ENCODE measurements around the gene MAVS. TPM values are rescaled to one million over a fixed set of nuclear protein-coding genes. Genes with fewer than 3 reads are reported as not detected.

The MAVS gene
- total RNA-seq, 2 experiments from 2014 or later: 23.2 to 25.9 TPM

GRCh38 chr20:3854462-3854871 lies 7.8 kb downstream of the MAVS start:
- Mint-ChIP-seq H3K27ac (no peak overlapping the region), H3K9me3 (ENCODE audit: low read depth) (no peaks in the 10 kb centered on the region), H3K4me3 (no peak overlapping the region), H3K27me3 (no peaks in the 10 kb centered on the region), H3K4me1 (peaks cover 4% of the 10 kb centered on the region), H3K36me3 (ENCODE audit: low read depth) (peaks cover 18% of the 10 kb centered on the region)
- DNase-seq: no peak
- ChIA-PET POLR2A (interaction anchor here (0.6 kb wide), 1 partner anchor 160 kb away, joined by 5 read pairs; no protein-coding TSS in a partner anchor), CTCF (interaction anchor here (0.6 to 2.9 kb wide), 21 partner anchors 10 to 1202 kb away, joined by 3 to 14 read pairs (median 5); partner anchors contain the start of genes ADAM33 and AP5S1)
- ATAC-seq: no peak
- intact Hi-C loops (cut with DNase I, micrococcal nuclease): loop anchor here in 1 of 2 experiments (2.0 kb wide), 1 partner anchor 34 kb away; the partner anchor contains the start of gene AP5S1

GRCh38 chr20:3857405-3857804 lies 10.8 kb downstream of the MAVS start:
- no peak for DNase-seq
- Mint-ChIP-seq H3K36me3 (ENCODE audit: low read depth) (peaks cover 32% of the 10 kb centered on the region), H3K27ac (no peak overlapping the region), H3K4me1 (peaks cover 4% of the 10 kb centered on the region), H3K27me3 (no peaks in the 10 kb centered on the region), H3K4me3 (no peak overlapping the region), H3K9me3 (ENCODE audit: low read depth) (no peaks in the 10 kb centered on the region)
- ChIA-PET POLR2A (no interaction called here), CTCF (interaction anchor here (0.7 to 1.0 kb wide), 2 partner anchors 12 to 208 kb away, joined by 3 read pairs; no protein-coding TSS in a partner anchor)
- intact Hi-C loops (cut with DNase I, micrococcal nuclease): no loop called here
- no peak for ATAC-seq

GRCh38 chr20:3858689-3859088 lies 12.1 kb downstream of the MAVS start:
- Mint-ChIP-seq H3K4me3 (no peak overlapping the region), H3K9me3 (ENCODE audit: low read depth) (no peaks in the 10 kb centered on the region), H3K27me3 (no peaks in the 10 kb centered on the region), H3K4me1 (peaks cover 4% of the 10 kb centered on the region), H3K36me3 (ENCODE audit: low read depth) (peaks cover 45% of the 10 kb centered on the region), H3K27ac (no peak overlapping the region)
- ChIA-PET POLR2A (interaction anchor here (0.5 kb wide), 1 partner anchor 54 kb away, joined by 4 read pairs; no protein-coding TSS in a partner anchor), CTCF (no interaction called here)
- intact Hi-C loops (cut with DNase I, micrococcal nuclease): no loop called here
- DNase-seq (no peak), ATAC-seq (no peak)

- ChIA-PET CTCF (no interaction called here), POLR2A (no interaction called here)
- H3K36me3 Mint-ChIP-seq (ENCODE audit: low read depth): peaks cover 41% of the 10 kb centered on the region
- DNase-seq (no peak), ATAC-seq (no peak)
- no peak overlapping the region for H3K27ac Mint-ChIP-seq
- H3K27me3 Mint-ChIP-seq: no peaks in the 10 kb centered on the region
- H3K9me3 Mint-ChIP-seq (ENCODE audit: low read depth): no peaks in the 10 kb centered on the region
- no peaks in the 10 kb centered on the region for H3K4me1 Mint-ChIP-seq
- H3K4me3 Mint-ChIP-seq: no peak overlapping the region
- intact Hi-C loops (cut with DNase I, micrococcal nuclease): loop anchor here in 1 of 2 experiments (5.0 kb wide), 1 partner anchor 169 kb away; no protein-coding TSS in a partner anchor
These were observed 14.6 kb downstream of the MAVS start for GRCh38 chr20:3861191-3861590.

- Mint-ChIP-seq H3K27ac (no peak overlapping the region), H3K36me3 (ENCODE audit: low read depth) (peaks cover 36% of the 10 kb centered on the region), H3K9me3 (ENCODE audit: low read depth) (no peaks in the 10 kb centered on the region), H3K27me3 (no peaks in the 10 kb centered on the region), H3K4me1 (no peaks in the 10 kb centered on the region), H3K4me3 (no peak overlapping the region)
- POLR2A ChIA-PET: no interaction called here
- intact Hi-C loops (cut with DNase I, micrococcal nuclease): loop anchor here in 1 of 2 experiments (5.0 kb wide), 1 partner anchor 170 kb away; no protein-coding TSS in a partner anchor
- no peak for DNase-seq
- ATAC-seq: no peak
- CTCF ChIA-PET: no interaction called here
These were observed 15.7 kb downstream of the MAVS start for GRCh38 chr20:3862333-3862732.

- no peaks in the 10 kb centered on the region for H3K27me3 Mint-ChIP-seq
- ATAC-seq (no peak), DNase-seq (no peak)
- no peak overlapping the region for H3K4me3 Mint-ChIP-seq
- intact Hi-C loops (cut with DNase I, micrococcal nuclease): loop anchor here in 1 of 2 experiments (5.0 kb wide), 1 partner anchor 171 kb away; no protein-coding TSS in a partner anchor
- ChIA-PET POLR2A (no interaction called here), CTCF (no interaction called here)
- H3K9me3 Mint-ChIP-seq (ENCODE audit: low read depth): no peaks in the 10 kb centered on the region
- H3K27ac Mint-ChIP-seq: no peak overlapping the region
- no peaks in the 10 kb centered on the region for H3K4me1 Mint-ChIP-seq
- peaks cover 36% of the 10 kb centered on the region for H3K36me3 Mint-ChIP-seq (ENCODE audit: low read depth)
These were observed 16.7 kb downstream of the MAVS start for GRCh38 chr20:3863317-3863716.

GRCh38 chr20:3864518-3864917 lies 17.9 kb downstream of the MAVS start:
- DNase-seq (no peak), ATAC-seq (no peak)
- H3K9me3 Mint-ChIP-seq (ENCODE audit: low read depth): no peaks in the 10 kb centered on the region
- H3K27ac Mint-ChIP-seq: no peak overlapping the region
- H3K4me3 Mint-ChIP-seq: no peak overlapping the region
- ChIA-PET CTCF (interaction anchor here (0.6 kb wide), 1 partner anchor 31 kb away, joined by 3 read pairs; no protein-coding TSS in a partner anchor), POLR2A (no interaction called here)
- intact Hi-C loops (cut with DNase I, micrococcal nuclease): loop anchor here in 1 of 2 experiments (5.0 kb wide), 1 partner anchor 172 kb away; no protein-coding TSS in a partner anchor
- peaks cover 31% of the 10 kb centered on the region for H3K36me3 Mint-ChIP-seq (ENCODE audit: low read depth)
- H3K27me3 Mint-ChIP-seq: no peaks in the 10 kb centered on the region
- no peaks in the 10 kb centered on the region for H3K4me1 Mint-ChIP-seq

GRCh38 chr20:3865152-3865886 lies 18.7 kb downstream of the MAVS start:
- peaks cover 31% of the 10 kb centered on the region for H3K36me3 Mint-ChIP-seq (ENCODE audit: low read depth)
- intact Hi-C loops (cut with DNase I, micrococcal nuclease): no loop called here
- ChIA-PET CTCF (no interaction called here), POLR2A (interaction anchor here (0.6 kb wide), 1 partner anchor 21 kb away, joined by 3 read pairs; no protein-coding TSS in a partner anchor)
- no peak overlapping the region for H3K4me3 Mint-ChIP-seq
- no peak for ATAC-seq
- no peak for DNase-seq
- no peaks in the 10 kb centered on the region for H3K9me3 Mint-ChIP-seq (ENCODE audit: low read depth)
- no peaks in the 10 kb centered on the region for H3K4me1 Mint-ChIP-seq
- H3K27me3 Mint-ChIP-seq: no peaks in the 10 kb centered on the region
- H3K27ac Mint-ChIP-seq: no peak overlapping the region

- Mint-ChIP-seq H3K4me1 (no peaks in the 10 kb centered on the region), H3K4me3 (no peak overlapping the region), H3K27me3 (no peaks in the 10 kb centered on the region), H3K36me3 (ENCODE audit: low read depth) (peaks cover 31% of the 10 kb centered on the region), H3K27ac (no peak overlapping the region), H3K9me3 (ENCODE audit: low read depth) (no peaks in the 10 kb centered on the region)
- intact Hi-C loops (cut with DNase I, micrococcal nuclease): no loop called here
- ChIA-PET CTCF (interaction anchor here (1.7 kb wide), 1 partner anchor 11 kb away, joined by 5 read pairs; no protein-coding TSS in a partner anchor), POLR2A (interaction anchor here (0.5 to 0.6 kb wide), 2 partner anchors 10 to 21 kb away, joined by 3 read pairs; no protein-coding TSS in a partner anchor)
- no peak for ATAC-seq
- no peak for DNase-seq
These were observed 19.3 kb downstream of the MAVS start for GRCh38 chr20:3865887-3866407.

GRCh38 chr20:3866464-3866863 lies 19.8 kb downstream of the MAVS start:
- H3K9me3 Mint-ChIP-seq (ENCODE audit: low read depth): no peaks in the 10 kb centered on the region
- H3K27me3 Mint-ChIP-seq: no peaks in the 10 kb centered on the region
- no peaks in the 10 kb centered on the region for H3K4me1 Mint-ChIP-seq
- no peak for ATAC-seq
- no peak overlapping the region for H3K4me3 Mint-ChIP-seq
- DNase-seq: no peak
- CTCF ChIA-PET: interaction anchor here (1.0 to 1.7 kb wide), 3 partner anchors 10 to 219 kb away, joined by 3 to 5 read pairs (median 3); no protein-coding TSS in a partner anchor
- no peak overlapping the region for H3K27ac Mint-ChIP-seq
- intact Hi-C loops (cut with DNase I, micrococcal nuclease): no loop called here
- POLR2A ChIA-PET: interaction anchor here (0.5 to 0.7 kb wide), 2 partner anchors 9 to 97 kb away, joined by 3 read pairs; no protein-coding TSS in a partner anchor
- peaks cover 26% of the 10 kb centered on the region for H3K36me3 Mint-ChIP-seq (ENCODE audit: low read depth)

- POLR2A ChIA-PET: no interaction called here
- intact Hi-C loops (cut with DNase I, micrococcal nuclease): no loop called here
- no peak for DNase-seq
These were observed 21.2 kb downstream of the MAVS start for GRCh38 chr20:3867802-3868201.

More at GRCh38 chr20:3867802-3868201, 21.2 kb downstream of the MAVS start:
- no peak for ATAC-seq
- CTCF ChIA-PET: interaction anchor here (1.7 kb wide), 1 partner anchor 13 kb away, joined by 5 read pairs; no protein-coding TSS in a partner anchor
- H3K9me3 Mint-ChIP-seq (ENCODE audit: low read depth): no peaks in the 10 kb centered on the region
- no peaks in the 10 kb centered on the region for H3K27me3 Mint-ChIP-seq
- H3K27ac Mint-ChIP-seq: no peak overlapping the region
- H3K36me3 Mint-ChIP-seq (ENCODE audit: low read depth): peaks cover 17% of the 10 kb centered on the region
- no peak overlapping the region for H3K4me3 Mint-ChIP-seq
- no peaks in the 10 kb centered on the region for H3K4me1 Mint-ChIP-seq
